Measurements from ENCODE around the gene PMM2.

Gene PMM2

GRCh38 chr16:8886593-8887430 is 89.2 kb downstream of the PMM2 start:
- H3K4me3 ChIP-seq (ENCODE audit: low read depth, low read length), result no peak overlapping the region
- no peak for TF ChIP-seq MAX (IDR thresholded peaks at IDR 0.05; ENCODE audit: low read depth, low read length)
- TF ChIP-seq POLR2A (IDR thresholded peaks at IDR 0.05; ENCODE audit: extremely low read depth, insufficient read length), result no peak
- no peak for TF ChIP-seq MYC (IDR thresholded peaks at IDR 0.05; ENCODE audit: low read depth, low read length)
- no peak for TF ChIP-seq CTCF (IDR thresholded peaks at IDR 0.05; ENCODE audit: low read depth, low read length)
- no peak for DNase-seq (ENCODE audit: low read depth)

DNA sequence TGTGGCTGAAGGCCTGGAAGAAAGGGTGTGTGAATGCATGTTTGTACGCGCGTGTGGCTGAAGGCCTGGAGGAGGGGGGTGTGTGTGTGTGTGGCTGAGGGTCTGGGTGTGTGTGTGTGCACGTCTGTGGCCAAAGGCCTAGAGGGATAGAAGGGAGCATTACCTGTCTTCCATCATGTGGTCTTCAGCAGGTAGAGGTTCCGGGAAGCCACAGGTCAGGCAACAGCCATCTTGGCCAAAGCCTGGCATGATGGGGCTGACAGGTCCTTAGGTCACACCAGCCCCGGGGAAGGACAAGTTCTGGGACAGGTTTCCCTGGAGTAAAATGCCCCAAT is 89.8 kb downstream of the PMM2 start:
- DNase-seq (ENCODE audit: low read depth), result no peak
- H3K4me3 ChIP-seq (ENCODE audit: low read depth, low read length), result no peak overlapping the region
- no peak for TF ChIP-seq CTCF (IDR thresholded peaks at IDR 0.05; ENCODE audit: low read depth, low read length)
- TF ChIP-seq POLR2A (IDR thresholded peaks at IDR 0.05; ENCODE audit: extremely low read depth, insufficient read length), result no peak
- TF ChIP-seq MYC (IDR thresholded peaks at IDR 0.05; ENCODE audit: low read depth, low read length), result no peak
- TF ChIP-seq MAX (IDR thresholded peaks at IDR 0.05; ENCODE audit: low read depth, low read length), result no peak

DNA sequence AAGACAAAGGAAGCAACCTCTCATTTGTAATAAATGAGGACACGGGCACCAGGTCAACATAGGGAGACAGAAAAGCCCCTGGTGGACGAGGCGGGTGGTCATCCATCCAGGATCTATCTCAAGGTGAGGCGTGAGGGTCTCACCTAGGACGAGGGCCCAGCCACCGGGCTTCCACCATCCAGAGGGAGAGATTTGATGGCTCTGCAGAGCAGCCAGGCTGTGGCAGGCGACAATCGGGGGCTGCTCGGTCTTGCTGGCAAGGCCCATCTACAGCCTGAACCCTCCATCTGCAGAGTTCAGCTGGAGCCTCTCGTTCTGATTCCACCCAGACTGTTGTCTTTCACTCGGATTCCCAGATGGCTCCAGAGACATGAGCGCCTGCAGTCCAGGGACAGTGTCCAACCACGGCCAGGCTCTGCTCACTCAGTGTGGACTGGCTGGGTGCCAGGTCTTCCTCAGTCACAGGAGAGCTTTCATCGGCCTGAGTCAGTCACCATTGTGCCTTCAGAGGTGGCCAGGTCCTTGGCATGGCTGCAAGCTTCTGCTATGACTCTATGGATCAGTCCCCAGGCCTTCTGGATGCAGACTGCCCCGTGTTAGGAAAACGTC is 90.4 kb downstream of the PMM2 start:
- H3K4me3 ChIP-seq (ENCODE audit: low read depth, low read length), result no peak overlapping the region
- no peak for DNase-seq (ENCODE audit: low read depth)
- no peak for TF ChIP-seq MAX (IDR thresholded peaks at IDR 0.05; ENCODE audit: low read depth, low read length)

GRCh38 chr16:8888951-8889892 is 91.6 kb downstream of the PMM2 start:
- H3K4me3 ChIP-seq (ENCODE audit: low read depth, low read length), result no peak overlapping the region
- TF ChIP-seq MYC (IDR thresholded peaks at IDR 0.05; ENCODE audit: low read depth, low read length) (no peak), CTCF (IDR thresholded peaks at IDR 0.05; ENCODE audit: low read depth, low read length) (no peak), POLR2A (IDR thresholded peaks at IDR 0.05; ENCODE audit: extremely low read depth, insufficient read length) (no peak), MAX (IDR thresholded peaks at IDR 0.05; ENCODE audit: low read depth, low read length) (no peak)
- DNase-seq (ENCODE audit: low read depth), result no peak

- TF ChIP-seq MYC (IDR thresholded peaks at IDR 0.05; ENCODE audit: low read depth, low read length), result no peak
Observed at GRCh38 chr16:8889893-8890548, 92.4 kb downstream of the PMM2 start.

GRCh38 chr16:8890549-8890921 is 92.9 kb downstream of the PMM2 start:
- DNase-seq (ENCODE audit: low read depth), result no peak
- TF ChIP-seq CTCF (IDR thresholded peaks at IDR 0.05; ENCODE audit: low read depth, low read length) (no peak), POLR2A (IDR thresholded peaks at IDR 0.05; ENCODE audit: extremely low read depth, insufficient read length) (no peak), MAX (IDR thresholded peaks at IDR 0.05; ENCODE audit: low read depth, low read length) (no peak), MYC (IDR thresholded peaks at IDR 0.05; ENCODE audit: low read depth, low read length) (no peak)
- no peak overlapping the region for H3K4me3 ChIP-seq (ENCODE audit: low read depth, low read length)

More at GRCh38 chr16:8889893-8890548, 92.4 kb downstream of the PMM2 start:
- DNase-seq (ENCODE audit: low read depth), result no peak
- H3K4me3 ChIP-seq (ENCODE audit: low read depth, low read length), result no peak overlapping the region

Data from NB4 (cell line).